HEK293 (cell line): ENCODE results near the gene PDZK1IP1.
"Not testable (repeated sequence)": the region's sequence is repeated elsewhere in the genome, so short reads cannot be mapped to it uniquely, and the experiment has no call there.

Source experiments
- CTCF ChIA-PET: fragments of 350-600 bp; formaldehyde crosslinking; extraction: SDS; loops from one replicate; lab custom pipeline; 2021; ENCODE audit warnings: antibody characterized with exemption; lab: Yijun Ruan, JAX
- POLR2A ChIA-PET: fragments of 300-600 bp; formaldehyde crosslinking; extraction: SDS; loops from one replicate; lab custom pipeline; 2020; ENCODE audit warnings: antibody characterized with exemption, inconsistent platforms; lab: Yijun Ruan, JAX
- H3K27ac ChIP-seq: fragments of 200-500 bp; sonication (Bioruptor generic); 2 replicates; pipeline ENCODE4 v1.5.1; 2014; ENCODE audit warnings: low read depth, low read length, control low read depth, inconsistent platforms; ENCODE audit errors: extremely low read depth
- H3K36me3 ChIP-seq, 2 experiments: fragments of 200-500 bp in 1 of 2; sonication (Bioruptor generic) in 1 of 2; 1 replicate in 1 of 2; 2 replicates in 1 of 2; pipeline ENCODE4 v1.5.1; 2014 to 2017; ENCODE audit warnings: inconsistent platforms in 2 of 2, low read length in 2 of 2; ENCODE audit not compliant: control insufficient read depth in 2 of 2, insufficient read depth in 1 of 2
- H3K4me1 ChIP-seq: fragments of 200-500 bp; sonication (Bioruptor generic); 2 replicates; pipeline ENCODE4 v1.5.1; 2014; ENCODE audit warnings: mild to moderate bottlenecking, low read length, inconsistent platforms; ENCODE audit not compliant: control insufficient read depth, insufficient read depth
- H3K4me3 ChIP-seq: 2 replicates; pipeline ENCODE4 v1.5.1; 2011; ENCODE audit warnings: low read depth, mild to moderate bottlenecking, control low read depth, low read length, moderate library complexity
- H3K9me3 ChIP-seq: fragments of 200-500 bp; sonication (Bioruptor generic); 2 replicates; pipeline ENCODE4 v1.5.1; 2014; ENCODE audit warnings: low read depth, low read length, inconsistent platforms; ENCODE audit not compliant: control insufficient read depth, insufficient read depth
- EGR2 ChIP-seq: fragments of 450-650 bp; formaldehyde crosslinking; IDR thresholded peaks from 2 replicates; pipeline ENCODE4 v1.5.1; 2016; ENCODE audit warnings: low read depth, missing biosample characterization, missing genetic modification characterization
- FEZF1 ChIP-seq: fragments of 450-650 bp; formaldehyde crosslinking; IDR thresholded peaks from 2 replicates; pipeline ENCODE4 v1.5.1; 2016; ENCODE audit warnings: missing biosample characterization, missing genetic modification characterization
- HIC1 ChIP-seq: fragments of 450-650 bp; formaldehyde crosslinking; IDR thresholded peaks from 2 replicates; pipeline ENCODE4 v1.5.1; 2016; ENCODE audit warnings: missing biosample characterization, missing genetic modification characterization
- MYNN ChIP-seq: fragments of 450-650 bp; formaldehyde crosslinking; IDR thresholded peaks from 2 replicates; pipeline ENCODE4 v1.5.1; 2016; ENCODE audit warnings: missing biosample characterization, missing genetic modification characterization, borderline replicate concordance
- REST ChIP-seq: fragments of 450-650 bp; formaldehyde crosslinking; IDR thresholded peaks from 2 replicates; pipeline ENCODE4 v1.5.1; 2016; ENCODE audit warnings: missing biosample characterization, missing genetic modification characterization
- SETDB1 ChIP-seq: IDR thresholded peaks from one replicate; pipeline ENCODE4 v1.6.1; 2017; ENCODE audit warnings: mild to moderate bottlenecking, low read length, moderate library complexity, mixed read lengths; ENCODE audit not compliant: insufficient read length
- ZBTB10 ChIP-seq: fragments of 450-650 bp; formaldehyde crosslinking; IDR thresholded peaks from 2 replicates; pipeline ENCODE4 v1.5.1; 2016; ENCODE audit warnings: missing biosample characterization, missing genetic modification characterization
- ZFHX2 ChIP-seq: fragments of 450-650 bp; formaldehyde crosslinking; conservative IDR thresholded peaks from 2 replicates; pipeline ENCODE4 v1.5.1; 2016; ENCODE audit warnings: missing biosample characterization, missing genetic modification characterization
- ZNF155 ChIP-seq: fragments of 450-650 bp; formaldehyde crosslinking; IDR thresholded peaks from 2 replicates; pipeline ENCODE4 v1.5.1; 2016; ENCODE audit warnings: missing biosample characterization, missing genetic modification characterization
- ZNF292 ChIP-seq: fragments of 450-650 bp; formaldehyde crosslinking; IDR thresholded peaks from 2 replicates; pipeline ENCODE4 v1.5.1; 2016; ENCODE audit warnings: low read depth, missing biosample characterization, missing genetic modification characterization, borderline replicate concordance
- ZNF561 ChIP-seq: fragments of 450-650 bp; IDR thresholded peaks from 2 replicates; pipeline ENCODE4 v1.5.1; 2018; ENCODE audit warnings: missing biosample characterization, missing genetic modification characterization, borderline replicate concordance
- ZNF571 ChIP-seq: fragments of 450-650 bp; formaldehyde crosslinking; IDR thresholded peaks from 2 replicates; pipeline ENCODE4 v1.5.0; 2017; ENCODE audit warnings: missing biosample characterization, missing genetic modification characterization
- ZNF623 ChIP-seq: fragments of 450-650 bp; formaldehyde crosslinking; IDR thresholded peaks from 2 replicates; pipeline ENCODE4 v1.5.1; 2016; ENCODE audit warnings: missing biosample characterization, missing genetic modification characterization
- TF ChIP-seq, protein P1 (sequence below): fragments of 450-650 bp; formaldehyde crosslinking; IDR thresholded peaks from 2 replicates; pipeline ENCODE4 v1.5.1; 2016; ENCODE audit warnings: missing biosample characterization, missing genetic modification characterization
- TF ChIP-seq, protein P2 (sequence below): fragments of 450-650 bp; formaldehyde crosslinking; IDR thresholded peaks from 2 replicates; pipeline ENCODE4 v1.5.1; 2016; ENCODE audit warnings: missing biosample characterization, missing genetic modification characterization

The PDZK1IP1 gene

DNA sequence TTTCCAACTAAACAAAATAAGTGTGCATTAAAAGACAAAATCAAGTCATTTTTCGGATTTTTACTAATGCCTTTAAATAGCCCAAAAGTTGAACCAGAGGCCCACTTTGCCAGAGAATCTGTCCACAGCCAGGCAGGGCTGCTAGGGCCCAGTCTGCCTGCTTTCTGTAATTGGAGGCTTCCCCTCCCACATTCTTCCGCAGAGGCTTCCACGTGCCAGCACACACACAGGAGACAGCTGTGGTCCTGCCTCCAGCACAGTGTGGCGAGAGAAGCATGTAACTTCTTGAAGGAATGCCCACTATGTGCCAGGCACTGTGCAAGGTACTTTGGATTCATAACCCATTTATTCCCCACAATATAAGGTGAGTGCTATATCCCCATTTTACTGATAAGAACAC, 11.3 kb upstream of the PDZK1IP1 start (continued):
- TF ChIP-seq SETDB1 (no peak), HIC1 (no peak)
- TF ChIP-seq, protein P1, sequence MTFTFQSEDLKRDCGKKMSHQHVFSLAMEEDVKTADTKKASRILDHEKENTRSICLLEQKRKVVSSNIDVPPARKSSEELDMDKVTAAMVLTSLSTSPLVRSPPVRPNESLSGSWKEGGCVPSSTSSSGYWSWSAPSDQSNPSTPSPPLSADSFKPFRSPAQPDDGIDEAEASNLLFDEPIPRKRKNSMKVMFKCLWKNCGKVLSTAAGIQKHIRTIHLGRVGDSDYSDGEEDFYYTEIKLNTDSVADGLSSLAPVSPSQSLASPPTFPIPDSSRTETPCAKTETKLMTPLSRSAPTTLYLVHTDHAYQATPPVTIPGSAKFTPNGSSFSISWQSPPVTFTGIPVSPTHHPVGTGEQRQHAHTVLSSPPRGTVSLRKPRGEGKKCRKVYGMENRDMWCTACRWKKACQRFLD (tag by site-specific recombination), result no peak
- TF ChIP-seq, all 188 proteins: peak for 0

- TF ChIP-seq MYNN (tag by site-specific recombination) (no peak), ZNF623 (tag by site-specific recombination) (peak; percentile 62)
- Histone ChIP-seq H3K27ac (no peak overlapping the region), H3K4me3 (no peak overlapping the region), H3K36me3 (no peaks in the 10 kb centered on the region), H3K9me3 (no peaks in the 10 kb centered on the region), H3K4me1 (no peaks in the 10 kb centered on the region)
- POLR2A ChIA-PET, result no interaction called here
- CTCF ChIA-PET, result interaction anchor here (1.4 kb wide), 1 partner anchor 65 kb away, joined by 6 read pairs; no protein-coding TSS in a partner anchor
Observed at GRCh38 chr1:47198214-47198613, 8.4 kb upstream of the PDZK1IP1 start.

- no peak overlapping the region for H3K27ac ChIP-seq
- H3K4me1 ChIP-seq, result no peaks in the 10 kb centered on the region
- no peaks in the 10 kb centered on the region for H3K36me3 ChIP-seq
- TF ChIP-seq ZFHX2 (tag by site-specific recombination) (peak; percentile 77), FEZF1 (no peak), EGR2 (tag by site-specific recombination) (peak; percentile 70)
- H3K9me3 ChIP-seq, result no peaks in the 10 kb centered on the region
- CTCF ChIA-PET, result interaction anchor here (1.0 to 7.8 kb wide), 2 partner anchors 17 to 66 kb away, joined by 7 to 78 read pairs; no protein-coding TSS in a partner anchor
- POLR2A ChIA-PET, result no interaction called here
- H3K4me3 ChIP-seq, result no peak overlapping the region
Observed at GRCh38 chr1:47196622-47197021, 6.8 kb upstream of the PDZK1IP1 start.

GRCh38 chr1:47195981-47196380, 6.1 kb upstream of the PDZK1IP1 start:
- H3K36me3 ChIP-seq, H3K9me3 ChIP-seq, H3K4me1 ChIP-seq, POLR2A ChIA-PET, H3K4me3 ChIP-seq, H3K27ac ChIP-seq: not testable (repeated sequence)
- CTCF ChIA-PET, result interaction anchor here (7.8 kb wide), 1 partner anchor 16 kb away, joined by 78 read pairs; no protein-coding TSS in a partner anchor

GRCh38 chr1:47194311-47194710, 4.5 kb upstream of the PDZK1IP1 start:
- CTCF ChIA-PET, result interaction anchor here (0.6 to 7.8 kb wide), 12 partner anchors 8 to 130 kb away, joined by 3 to 136 read pairs (median 6); partner anchors contain the start of gene STIL
- TF ChIP-seq ZNF561 (tag by site-specific recombination), result no peak
- TF ChIP-seq REST (tag by site-specific recombination), result no peak
- TF ChIP-seq, protein P2, sequence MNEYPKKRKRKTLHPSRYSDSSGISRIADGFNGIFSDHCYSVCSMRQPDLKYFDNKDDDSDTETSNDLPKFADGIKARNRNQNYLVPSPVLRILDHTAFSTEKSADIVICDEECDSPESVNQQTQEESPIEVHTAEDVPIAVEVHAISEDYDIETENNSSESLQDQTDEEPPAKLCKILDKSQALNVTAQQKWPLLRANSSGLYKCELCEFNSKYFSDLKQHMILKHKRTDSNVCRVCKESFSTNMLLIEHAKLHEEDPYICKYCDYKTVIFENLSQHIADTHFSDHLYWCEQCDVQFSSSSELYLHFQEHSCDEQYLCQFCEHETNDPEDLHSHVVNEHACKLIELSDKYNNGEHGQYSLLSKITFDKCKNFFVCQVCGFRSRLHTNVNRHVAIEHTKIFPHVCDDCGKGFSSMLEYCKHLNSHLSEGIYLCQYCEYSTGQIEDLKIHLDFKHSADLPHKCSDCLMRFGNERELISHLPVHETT (tag by site-specific recombination), result no peak
- no peak for TF ChIP-seq ZNF292 (tag by site-specific recombination)
- TF ChIP-seq ZNF571 (tag by site-specific recombination), result no peak
- TF ChIP-seq ZBTB10, result no peak
- no peak for TF ChIP-seq ZNF155

More at GRCh38 chr1:47194311-47194710, 4.5 kb upstream of the PDZK1IP1 start:
- H3K4me1 ChIP-seq, result no peaks in the 10 kb centered on the region
- no peak overlapping the region for H3K4me3 ChIP-seq
- POLR2A ChIA-PET, result no interaction called here
- no peaks in the 10 kb centered on the region for H3K9me3 ChIP-seq
- no peaks in the 10 kb centered on the region for H3K36me3 ChIP-seq
- no peak overlapping the region for H3K27ac ChIP-seq
